HG03469 (cell line): Measurements from ENCODE around the gene PURA.
"Not testable (repeated sequence)": the region's sequence is repeated elsewhere in the genome, so short reads cannot be mapped to it uniquely, and the experiment has no call there.

ENCODE experiments used
- ATAC-seq: cut with Tn5 transposase; IDR thresholded peaks from one replicate; pipeline ENCODE4 v1.9.1; 2021; ENCODE audit warnings: mild to moderate bottlenecking, moderate library complexity, moderate number of reproducible peaks; ENCODE audit not compliant: unreplicated experiment

The PURA gene

GRCh38 chr5:140134277-140134935 is 20.5 kb downstream of the PURA start:
- no peak for ATAC-seq

- no peak for ATAC-seq
Observed at GRCh38 chr5:140135127-140135526, 21.2 kb downstream of the PURA start.

- no peak for ATAC-seq
Observed at GRCh38 chr5:140136624-140137023, 22.7 kb downstream of the PURA start.

GRCh38 chr5:140140435-140140834 is 26.5 kb downstream of the PURA start:
- ATAC-seq: no peak

GRCh38 chr5:140141241-140141640 is 27.3 kb downstream of the PURA start:
- no peak for ATAC-seq

GRCh38 chr5:140142246-140142645 is 28.3 kb downstream of the PURA start:
- no peak for ATAC-seq

- no peak for ATAC-seq
Observed at GRCh38 chr5:140142856-140143255, 28.9 kb downstream of the PURA start.

- ATAC-seq: no peak
Observed at GRCh38 chr5:140143521-140144258, 29.8 kb downstream of the PURA start.

- no peak for ATAC-seq
Observed at GRCh38 chr5:140145256-140145655, 31.3 kb downstream of the PURA start.

GRCh38 chr5:140145818-140146522 is 32.1 kb downstream of the PURA start:
- no peak for ATAC-seq

GRCh38 chr5:140146523-140146842 is 32.6 kb downstream of the PURA start:
- no peak for ATAC-seq

- ATAC-seq: no peak
Observed at GRCh38 chr5:140147460-140147859, 33.6 kb downstream of the PURA start.

- no peak for ATAC-seq
Observed at GRCh38 chr5:140148508-140148907, 34.6 kb downstream of the PURA start.

GRCh38 chr5:140150201-140150600 is 36.3 kb downstream of the PURA start:
- ATAC-seq: no peak

- no peak for ATAC-seq
Observed at GRCh38 chr5:140151144-140152021, 37.5 kb downstream of the PURA start.

- no peak for ATAC-seq
Observed at GRCh38 chr5:140152022-140152999, 38.4 kb downstream of the PURA start.

GRCh38 chr5:140153255-140153654 is 39.3 kb downstream of the PURA start:
- ATAC-seq: no peak

- ATAC-seq: no peak
Observed at GRCh38 chr5:140153905-140154304, 40.0 kb downstream of the PURA start.

GRCh38 chr5:140154710-140155381 is 40.9 kb downstream of the PURA start:
- ATAC-seq: not testable (repeated sequence)
